ENCODE measurements around the gene DPP10.

GRCh38 chr2:115199966-115200365 is 757.5 kb downstream of the DPP10 start:
- TF ChIP-seq CTCF (IDR thresholded peaks at IDR 0.05) (no peak), POLR2A (IDR thresholded peaks at IDR 0.05) (no peak)
